GM18861 (cell line): ENCODE measurements around the gene ADTRP.

ENCODE experiments used
- ATAC-seq: cut with Tn5 transposase; IDR thresholded peaks from one replicate; pipeline ENCODE4 v1.9.1; 2021; ENCODE audit not compliant: unreplicated experiment

ADTRP gene, protein sequence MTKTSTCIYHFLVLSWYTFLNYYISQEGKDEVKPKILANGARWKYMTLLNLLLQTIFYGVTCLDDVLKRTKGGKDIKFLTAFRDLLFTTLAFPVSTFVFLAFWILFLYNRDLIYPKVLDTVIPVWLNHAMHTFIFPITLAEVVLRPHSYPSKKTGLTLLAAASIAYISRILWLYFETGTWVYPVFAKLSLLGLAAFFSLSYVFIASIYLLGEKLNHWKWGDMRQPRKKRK

DNA sequence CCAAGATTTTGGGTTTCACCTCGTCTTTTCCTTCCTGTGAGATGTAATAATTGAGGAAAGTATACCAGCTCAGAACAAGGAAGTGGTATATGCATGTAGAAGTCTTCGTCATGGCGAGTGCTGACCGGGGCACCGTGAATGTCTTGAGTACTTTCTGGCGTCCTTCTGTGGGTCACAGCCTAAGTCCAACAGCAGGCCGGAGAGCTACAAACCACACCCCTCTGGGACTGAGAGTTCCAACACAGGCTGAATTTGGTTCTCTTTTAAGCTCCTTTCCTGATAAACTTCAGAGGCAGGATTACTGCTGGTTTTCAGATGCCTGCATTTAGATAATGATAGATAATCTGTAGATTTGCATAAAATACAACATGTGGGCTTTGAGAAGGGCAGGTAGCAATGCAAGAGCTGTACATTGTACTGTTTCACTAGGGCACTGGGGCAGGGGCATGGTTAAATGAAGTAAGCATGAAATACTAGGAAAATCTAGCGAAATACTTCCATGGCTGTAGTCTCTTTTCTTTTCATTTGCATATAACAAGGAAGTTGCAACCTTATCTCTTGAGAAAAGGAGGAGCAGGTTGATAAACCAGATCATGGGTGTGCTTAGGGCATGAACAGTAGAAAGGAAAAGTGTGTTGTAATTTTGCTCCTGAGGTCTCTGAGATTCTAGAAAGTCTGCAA lies at the start of gene ADTRP:
ADTRP (minus strand) TSS at position 156 of the 681 bp plus-strand sequence; CDS start at position 112, 44 bp downstream.
- ATAC-seq, result no peak

DNA sequence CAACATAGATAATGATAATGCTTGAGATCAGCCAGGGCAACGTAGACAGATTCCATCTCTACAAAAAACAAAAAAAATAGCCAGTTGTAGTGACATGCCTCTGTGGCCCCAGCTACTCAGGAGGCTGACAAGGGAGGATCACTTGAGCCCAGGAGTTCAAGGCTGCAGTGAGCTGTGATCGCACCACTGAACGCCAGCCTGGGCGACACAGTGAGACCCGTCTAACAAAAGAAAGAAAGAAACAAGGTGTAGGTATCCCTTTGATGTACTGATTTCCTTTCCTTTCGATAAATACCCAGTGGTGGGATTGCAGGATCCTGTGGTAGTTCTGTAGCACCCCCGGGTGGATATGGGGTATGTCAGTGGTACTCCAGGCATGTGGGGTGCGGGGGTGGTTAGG lies 48.2 kb upstream of the ADTRP start:
- ATAC-seq, result no peak

DNA sequence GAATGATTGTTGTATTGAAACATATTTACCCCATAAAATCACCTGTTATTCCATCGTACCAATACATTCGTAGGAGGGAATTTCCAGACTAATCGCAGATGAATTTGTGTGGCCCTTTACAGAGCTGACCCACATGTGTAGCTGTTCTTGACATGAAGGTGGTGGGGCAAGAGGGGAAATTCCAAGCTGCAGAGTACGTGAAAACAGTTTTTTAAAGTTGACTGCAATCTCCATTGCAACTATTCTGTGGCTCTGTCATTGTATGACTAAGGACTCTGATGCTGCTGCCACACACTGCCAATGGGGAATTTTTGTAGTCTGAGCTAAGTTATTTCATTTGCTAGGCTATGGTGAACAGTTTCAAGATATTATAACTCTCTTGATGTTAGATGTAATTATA lies 46.4 kb upstream of the ADTRP start:
- peak; percentile 70 for ATAC-seq

DNA sequence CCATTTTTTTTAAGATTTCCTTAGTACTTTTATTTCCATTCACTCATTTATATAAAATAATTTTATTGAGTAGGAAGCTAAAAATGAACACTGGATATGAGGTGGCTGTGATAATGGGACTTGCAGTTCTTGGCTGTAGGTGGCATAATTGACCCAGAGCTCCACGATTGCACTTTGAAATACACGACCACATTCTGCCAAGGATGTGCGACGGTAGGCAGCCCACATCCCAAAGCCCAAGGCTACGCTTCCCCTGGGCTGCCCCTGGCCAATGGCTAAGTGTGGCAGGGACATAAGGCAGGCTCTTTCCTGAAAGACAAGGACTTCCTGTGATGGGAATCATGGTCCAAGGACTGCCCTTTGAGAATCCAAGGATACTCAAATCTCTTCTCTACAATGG lies 43.7 kb upstream of the ADTRP start:
- no peak for ATAC-seq

DNA sequence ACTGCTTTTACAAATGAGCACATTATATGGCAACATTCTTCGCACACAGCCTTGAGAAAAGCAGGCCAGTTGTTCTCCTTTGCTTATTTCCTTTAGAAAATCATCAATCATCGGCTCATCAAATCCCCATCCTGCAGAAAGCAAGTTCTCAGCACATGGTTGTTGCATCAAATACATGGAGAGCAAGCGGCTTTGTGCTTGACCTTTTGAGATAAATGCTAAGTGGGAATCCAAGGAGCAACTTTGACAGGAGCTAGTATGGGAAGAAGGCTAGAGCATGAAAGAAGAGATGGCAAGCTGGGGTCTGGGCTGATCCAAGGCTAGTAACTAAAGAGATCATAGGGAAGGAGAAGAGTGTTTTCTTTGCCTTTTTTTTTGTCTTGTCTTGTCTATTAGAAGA lies 43.2 kb upstream of the ADTRP start:
- no peak for ATAC-seq

DNA sequence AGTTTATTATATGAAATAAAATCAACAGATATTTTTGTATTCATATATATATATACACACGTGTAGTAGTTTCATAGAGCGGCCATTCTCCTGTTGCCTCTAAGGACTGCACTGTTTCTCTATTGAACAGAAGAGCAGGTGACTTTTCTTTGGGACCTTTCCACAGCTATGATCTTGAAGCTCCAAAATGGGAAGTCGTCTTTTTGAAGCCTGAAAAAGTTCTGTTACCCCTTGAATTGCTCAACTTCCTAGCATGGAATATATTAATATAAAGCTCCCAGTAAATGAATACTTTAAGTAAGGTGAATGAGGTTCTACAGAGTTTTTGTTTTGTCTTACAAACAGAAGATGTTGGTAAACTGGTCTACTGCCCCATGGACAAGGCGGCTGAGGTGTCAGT lies 42.2 kb upstream of the ADTRP start:
- ATAC-seq, result no peak

DNA sequence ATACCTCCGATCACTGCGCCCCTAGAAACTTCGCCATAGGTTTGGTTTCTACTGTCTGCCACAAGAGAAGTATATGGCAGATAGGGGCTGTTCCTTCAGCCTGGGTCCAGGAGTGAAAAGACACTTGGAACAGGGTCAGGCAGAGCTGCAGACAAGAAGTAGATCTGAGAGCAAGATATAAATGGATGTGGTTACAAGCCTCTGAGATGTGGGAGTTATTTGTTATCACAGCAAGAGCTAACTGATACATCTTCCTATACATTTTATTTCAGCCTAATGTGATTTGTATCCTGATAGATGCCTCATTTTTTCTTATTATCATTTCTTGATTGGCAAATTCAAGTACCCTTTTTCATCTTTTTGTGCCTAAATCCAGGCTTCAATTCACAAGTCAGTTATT lies 40.9 kb upstream of the ADTRP start:
- ATAC-seq, result no peak

DNA sequence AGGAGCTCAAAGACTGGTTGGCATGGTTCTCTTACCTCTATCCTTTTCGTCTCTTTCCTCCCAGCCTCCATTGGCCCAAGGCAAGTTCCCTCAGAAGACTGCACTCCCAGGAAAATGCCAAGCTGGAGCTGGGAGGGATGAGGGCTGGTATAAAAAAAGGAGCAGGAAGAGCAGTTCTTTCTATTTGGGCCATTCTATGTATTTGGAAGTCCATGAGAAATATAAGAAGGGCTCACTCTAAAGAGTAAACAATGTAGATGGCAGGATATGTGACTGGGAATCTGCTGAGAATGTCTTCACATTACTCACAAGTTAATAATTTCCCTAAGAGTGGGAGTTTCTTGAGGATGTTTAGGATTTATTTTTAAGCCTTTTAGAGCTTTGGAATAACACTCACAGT lies 36.6 kb upstream of the ADTRP start:
- no peak for ATAC-seq

DNA sequence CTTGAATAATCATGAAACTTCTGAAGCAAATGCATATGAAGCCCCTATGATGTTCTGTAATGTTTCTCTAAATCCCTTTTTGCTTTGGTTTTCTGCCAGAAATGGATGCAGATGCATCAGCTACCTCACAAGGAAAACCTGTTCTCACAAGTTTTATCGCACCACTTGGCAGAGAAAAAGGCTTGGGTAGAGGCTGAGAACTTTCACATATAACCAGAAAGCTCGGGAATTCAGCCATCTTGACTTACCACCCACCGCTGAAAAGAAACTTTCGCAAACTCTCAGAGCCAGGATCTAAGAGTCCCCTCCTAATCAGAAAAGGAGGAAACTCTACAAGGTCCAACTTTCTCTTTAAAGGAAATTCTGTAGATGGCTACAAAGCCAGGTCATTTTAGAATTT lies 36.2 kb upstream of the ADTRP start:
- no peak for ATAC-seq

DNA sequence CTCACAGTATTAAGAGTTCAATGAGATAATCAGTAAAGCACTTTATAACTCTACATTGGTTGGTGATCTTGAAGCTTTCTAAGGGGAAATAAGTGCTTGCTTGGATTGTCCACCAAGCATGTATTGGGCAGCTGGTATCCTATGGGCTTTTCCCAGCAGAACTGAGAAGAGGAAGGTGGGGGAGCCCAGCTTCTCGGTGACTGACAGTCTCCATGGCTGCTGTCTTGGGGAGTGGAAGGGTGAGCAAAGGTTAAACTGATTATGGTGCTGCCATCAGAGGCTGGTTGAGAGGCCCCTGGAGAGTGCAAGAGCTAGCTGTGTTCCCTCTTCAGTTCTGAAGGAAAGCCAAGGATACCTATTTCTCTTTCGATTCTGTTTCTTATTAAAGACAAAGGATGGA lies 35.5 kb upstream of the ADTRP start:
- no peak for ATAC-seq

DNA sequence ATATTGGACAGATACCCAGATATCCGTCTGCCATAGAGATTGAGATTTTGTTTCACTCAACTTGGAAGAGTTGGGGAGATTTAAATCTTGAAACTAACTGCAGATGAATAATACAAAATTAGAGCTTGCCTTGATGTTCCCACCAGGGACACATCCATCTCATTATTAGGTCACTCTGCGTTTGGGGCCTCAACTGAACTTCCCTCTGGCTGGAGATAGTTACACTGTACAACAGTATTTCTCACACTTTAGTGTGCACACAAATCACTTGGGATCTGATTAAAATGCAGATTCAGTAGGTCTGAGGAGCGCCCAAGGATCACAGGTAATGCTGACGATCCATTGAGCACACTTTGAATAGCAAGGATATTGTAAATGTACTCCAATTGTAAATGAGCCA lies 35.0 kb upstream of the ADTRP start:
- ATAC-seq, result no peak

DNA sequence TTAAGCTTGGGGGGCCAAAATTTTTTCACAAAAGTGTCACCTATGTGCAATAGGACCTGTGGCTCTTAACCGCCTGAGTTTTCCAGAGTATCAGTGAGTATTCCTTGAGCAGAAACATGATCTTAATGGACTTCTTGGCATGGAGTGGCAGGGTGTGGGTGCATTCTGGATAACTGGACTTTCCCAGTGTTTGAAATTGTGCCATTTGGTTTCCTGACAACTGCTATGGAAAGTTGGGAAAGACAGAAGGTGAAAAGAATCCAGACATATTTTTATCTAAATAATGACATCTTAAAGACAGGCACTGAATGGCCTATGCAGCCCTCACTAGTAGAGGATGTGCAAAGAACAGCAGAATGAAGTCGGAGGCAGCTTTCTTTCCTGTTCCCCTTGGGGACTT lies 34.3 kb upstream of the ADTRP start:
- ATAC-seq, result no peak

DNA sequence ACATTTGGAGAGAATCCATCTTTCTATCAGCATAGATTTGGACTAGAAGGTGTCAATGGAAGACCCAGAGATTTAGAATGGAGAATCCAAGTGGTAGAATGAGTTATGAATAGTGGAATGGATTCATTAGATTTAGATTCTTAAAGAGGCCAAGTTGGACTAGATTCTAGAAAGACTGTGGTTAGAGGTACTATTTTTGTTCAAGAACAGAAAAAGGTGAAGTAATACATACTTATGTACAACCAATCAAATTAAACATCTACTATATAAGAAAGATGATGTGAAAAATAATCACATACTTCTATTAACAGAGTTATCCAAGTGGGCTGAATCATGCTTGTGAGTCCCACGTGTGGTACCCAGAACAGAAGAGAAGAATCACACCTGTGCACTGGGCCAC lies 33.8 kb upstream of the ADTRP start:
- no peak for ATAC-seq

DNA sequence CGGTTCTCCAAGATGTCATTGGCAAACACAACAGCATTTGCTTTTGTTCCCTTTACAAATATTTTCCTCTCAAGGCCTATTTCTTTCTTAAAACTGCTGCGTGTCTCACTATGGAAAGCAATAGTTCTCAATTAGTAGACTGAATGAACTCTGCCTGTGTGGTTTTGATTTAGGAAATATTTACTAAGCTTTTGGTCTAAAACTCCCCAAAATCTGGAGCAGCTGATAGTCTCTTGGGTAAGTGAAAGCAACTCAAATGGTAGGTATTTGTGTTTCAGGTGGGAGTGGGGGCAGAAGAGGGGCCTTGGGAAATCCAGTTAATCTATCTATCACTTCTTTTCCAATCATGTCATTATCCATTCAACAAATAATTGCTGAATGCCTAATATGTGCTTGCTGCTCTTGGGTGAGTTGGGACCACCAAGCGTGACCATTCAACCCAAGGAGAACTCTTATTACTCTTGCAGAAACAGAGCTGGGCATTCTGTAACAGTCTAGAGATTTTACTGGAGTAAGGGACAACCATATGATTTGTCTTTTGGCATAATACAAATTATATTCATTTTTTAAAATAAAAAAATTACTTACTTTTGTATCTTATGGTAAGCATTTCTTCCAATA lies 33.2 kb upstream of the ADTRP start:
- no peak for ATAC-seq

DNA sequence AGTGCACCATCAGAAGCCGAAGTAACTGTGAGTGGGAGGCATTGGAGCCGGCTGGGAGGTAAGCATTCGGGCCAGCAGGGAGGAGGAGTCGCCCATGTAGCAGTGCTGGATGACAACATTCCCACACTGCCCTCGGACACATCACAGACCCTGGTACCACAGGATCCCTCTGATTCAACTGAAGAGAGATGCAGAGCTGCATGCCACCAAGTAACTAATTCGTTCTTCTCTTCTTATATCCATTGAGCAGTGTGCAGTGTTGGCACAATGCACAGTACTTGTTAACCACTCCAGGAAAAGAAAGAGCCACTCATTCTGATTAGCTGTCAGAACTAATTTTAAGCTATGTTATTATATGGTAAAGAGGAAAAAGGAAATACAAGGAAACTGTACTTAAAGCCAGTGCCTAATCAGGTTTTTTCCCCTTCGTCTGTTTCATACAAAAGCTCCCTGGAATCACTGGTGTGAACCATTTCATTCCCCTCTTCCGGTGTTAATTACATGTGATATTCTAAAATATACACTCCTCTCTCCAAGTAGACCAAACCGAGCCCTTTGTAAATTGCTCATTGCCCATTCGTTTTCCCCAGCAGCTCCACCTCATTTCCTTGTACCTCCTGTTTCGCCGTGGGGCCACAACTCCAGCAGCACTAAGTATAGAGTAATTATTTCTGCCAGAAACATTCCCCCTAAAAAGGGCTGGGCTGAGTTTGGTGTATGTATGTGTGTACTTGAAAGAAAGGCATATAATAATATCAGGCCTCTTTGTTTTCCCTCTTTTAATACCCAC lies 32.4 kb upstream of the ADTRP start:
- no peak for ATAC-seq

DNA sequence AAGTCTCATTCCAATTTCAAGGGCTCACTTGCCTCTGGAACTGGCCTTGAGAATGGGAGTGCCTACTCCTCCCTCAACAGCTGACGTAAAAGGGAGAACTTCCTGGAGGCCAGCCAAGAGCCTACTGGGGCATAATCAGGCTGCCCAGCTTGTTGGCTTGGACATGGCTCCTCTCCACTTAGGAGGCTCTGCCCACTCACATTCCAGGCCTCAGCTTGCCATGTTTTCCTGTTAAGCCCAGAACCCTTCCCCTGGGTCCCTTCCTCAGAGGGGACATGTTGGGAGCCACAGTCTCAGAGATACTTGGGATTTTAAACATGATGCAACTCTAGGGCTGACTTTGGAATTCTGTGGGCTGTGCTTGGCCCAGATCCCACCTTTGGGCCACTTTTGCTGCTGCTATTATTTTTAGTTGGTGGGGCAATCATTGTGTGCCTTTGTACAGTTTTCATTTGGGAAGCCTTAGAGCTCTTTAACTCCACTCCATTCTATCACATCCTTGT lies 31.5 kb upstream of the ADTRP start:
- no peak for ATAC-seq

DNA sequence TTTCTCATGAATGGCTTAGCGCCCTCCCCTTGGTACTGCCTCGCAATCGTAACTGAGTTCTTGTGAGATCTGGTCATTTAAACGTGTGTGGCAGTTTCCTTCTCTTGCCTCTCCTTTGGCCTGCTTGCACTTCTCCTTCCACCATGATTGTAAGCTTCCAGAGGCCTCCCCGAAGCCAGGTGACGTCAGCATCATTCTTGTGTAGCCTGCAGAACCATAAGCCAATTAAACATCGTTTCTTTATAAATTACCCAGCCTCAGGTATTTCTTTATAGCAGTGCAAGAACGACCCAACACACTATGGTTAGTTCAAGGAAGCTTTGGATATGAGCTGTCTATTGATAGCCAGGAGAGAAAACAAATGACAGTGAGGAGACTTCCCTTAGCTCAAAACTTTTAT lies 29.5 kb upstream of the ADTRP start:
- ATAC-seq, result no peak

DNA sequence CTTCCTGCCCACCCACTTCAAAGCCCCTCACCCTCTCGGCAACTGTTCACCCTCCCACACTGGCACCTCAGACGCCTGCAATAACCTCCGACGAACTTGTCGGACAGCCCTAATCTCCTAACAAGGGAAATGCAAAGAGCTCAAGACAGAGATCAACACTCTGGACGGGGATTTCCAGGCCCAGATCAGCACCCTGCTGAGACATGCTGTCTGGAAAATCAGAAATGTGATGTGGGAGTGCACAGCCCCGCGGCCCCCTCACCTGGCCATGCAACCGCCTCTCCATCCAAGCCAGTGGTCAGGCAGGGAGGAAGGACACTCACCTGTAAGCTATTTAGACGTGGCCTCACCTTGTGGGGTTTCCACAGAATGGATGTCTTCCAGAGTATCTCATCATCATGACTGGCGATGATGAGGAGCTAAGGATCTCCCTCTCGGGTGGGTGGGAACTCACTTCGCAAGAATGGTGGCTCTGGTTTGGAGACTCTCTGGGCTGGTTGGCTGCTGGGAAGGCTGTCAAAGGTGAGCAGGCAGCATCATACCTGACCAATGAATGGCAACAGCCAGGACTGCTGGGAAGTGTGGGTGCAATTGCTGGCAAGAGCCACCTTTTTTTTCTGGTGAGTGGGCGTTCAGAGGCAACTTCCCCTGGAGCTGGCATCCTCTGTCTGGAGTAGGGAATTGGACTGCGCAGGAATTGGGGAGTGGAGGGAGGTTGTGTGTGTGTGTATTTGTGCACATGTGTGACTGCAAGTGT lies 28.1 kb upstream of the ADTRP start:
- no peak for ATAC-seq

DNA sequence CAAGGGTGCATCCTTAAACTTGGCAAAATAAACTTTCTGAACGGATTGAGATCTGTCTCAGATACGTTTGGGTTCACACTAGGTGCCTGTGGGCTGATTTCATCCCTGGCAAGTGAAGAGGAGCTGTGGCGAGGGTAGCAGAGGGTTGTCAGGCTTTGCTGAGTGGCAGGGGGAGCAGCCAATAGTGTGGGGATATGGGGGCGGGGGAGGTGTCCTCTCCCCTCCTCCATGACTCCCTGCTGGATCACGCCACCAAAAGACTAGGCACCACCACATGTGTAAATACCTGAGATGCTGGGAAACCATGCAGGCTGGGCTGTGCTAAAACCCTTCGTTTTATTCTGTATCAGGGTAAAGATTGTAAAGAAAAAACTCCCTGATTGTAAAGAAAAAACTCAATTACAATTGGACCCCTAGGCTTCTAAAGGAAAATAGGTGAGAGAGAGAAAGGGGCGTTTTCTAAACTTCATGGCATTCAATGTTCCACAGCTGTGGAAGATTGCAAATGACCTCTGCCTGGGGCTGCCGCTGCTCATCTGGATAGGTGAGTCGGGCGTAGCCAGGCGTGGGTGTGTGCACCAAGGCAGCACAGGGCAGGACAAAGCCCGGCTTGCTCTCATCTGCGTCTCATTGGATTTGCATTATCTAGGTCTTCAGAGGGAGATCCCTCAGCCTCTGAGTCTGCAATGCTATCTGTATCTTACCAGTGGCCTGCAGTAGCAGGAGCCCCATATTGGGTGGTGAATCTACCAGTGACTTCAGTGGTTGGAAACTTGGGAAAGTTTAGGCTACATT lies 26.9 kb upstream of the ADTRP start:
- ATAC-seq, result no peak

DNA sequence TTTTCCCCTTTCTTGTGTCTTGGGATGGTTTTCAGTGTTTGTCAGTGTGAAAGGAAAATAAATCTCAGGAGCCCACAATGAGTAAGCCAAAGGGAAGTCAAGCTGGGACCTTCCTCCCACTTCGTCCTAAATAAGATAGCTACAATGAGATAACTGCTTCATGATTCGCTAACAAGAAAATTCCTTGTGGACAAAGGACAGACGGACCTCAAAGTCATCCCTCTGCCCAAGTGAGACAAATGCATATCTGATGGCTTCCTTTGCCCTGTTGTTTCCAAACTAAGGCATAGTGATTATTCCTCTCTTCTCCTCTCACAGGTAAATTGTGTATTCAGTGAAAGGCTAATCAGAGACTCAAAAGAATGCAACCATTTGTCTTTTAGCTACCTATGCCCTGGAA lies 26.1 kb upstream of the ADTRP start:
- no peak for ATAC-seq
